Gastroesophageal sphincter (tissue), 3 donors: Measurements from ENCODE around the gene ZNF91.
"Not testable (repeated sequence)": the region's sequence is repeated elsewhere in the genome, so short reads cannot be mapped to it uniquely, and the experiment has no call there.

Experiments used
- EP300 ChIP-seq: sonication (generic); formaldehyde crosslinking; IDR thresholded peaks from one replicate; pipeline ENCODE4 v1.6.1; 2017; ENCODE audit warnings: antibody characterized with exemption, mild to moderate bottlenecking
- POLR2A ChIP-seq, 2 donors: fragments of 450-650 bp; IDR thresholded peaks; one replicate each; pipeline ENCODE4 v1.6.1; 2017; ENCODE audit warnings: antibody characterized with exemption in 2 of 2, mild to moderate bottlenecking in 2 of 2, moderate library complexity in 1 of 2
- POLR2AphosphoS5 ChIP-seq: sonication (generic); formaldehyde crosslinking; IDR thresholded peaks from one replicate; pipeline ENCODE4 v1.6.1; 2017; ENCODE audit warnings: antibody characterized with exemption
- TF ChIP-seq, protein P1 (sequence below), 4 experiments: fragments of 200-600 bp in 2 of 4; fragments of 450-650 bp in 2 of 4; sonication (generic) in 1 of 4; IDR thresholded peaks; one replicate each; pipeline ENCODE4 v1.5.1; 2017 to 2019; ENCODE audit warnings: antibody characterized with exemption in 4 of 4, mild to moderate bottlenecking in 2 of 4, moderate library complexity in 2 of 4

- not testable (repeated sequence) for TF ChIP-seq POLR2AphosphoS5; POLR2A (IDR thresholded peaks at IDR 0.05); EP300
- TF ChIP-seq, protein P1, sequence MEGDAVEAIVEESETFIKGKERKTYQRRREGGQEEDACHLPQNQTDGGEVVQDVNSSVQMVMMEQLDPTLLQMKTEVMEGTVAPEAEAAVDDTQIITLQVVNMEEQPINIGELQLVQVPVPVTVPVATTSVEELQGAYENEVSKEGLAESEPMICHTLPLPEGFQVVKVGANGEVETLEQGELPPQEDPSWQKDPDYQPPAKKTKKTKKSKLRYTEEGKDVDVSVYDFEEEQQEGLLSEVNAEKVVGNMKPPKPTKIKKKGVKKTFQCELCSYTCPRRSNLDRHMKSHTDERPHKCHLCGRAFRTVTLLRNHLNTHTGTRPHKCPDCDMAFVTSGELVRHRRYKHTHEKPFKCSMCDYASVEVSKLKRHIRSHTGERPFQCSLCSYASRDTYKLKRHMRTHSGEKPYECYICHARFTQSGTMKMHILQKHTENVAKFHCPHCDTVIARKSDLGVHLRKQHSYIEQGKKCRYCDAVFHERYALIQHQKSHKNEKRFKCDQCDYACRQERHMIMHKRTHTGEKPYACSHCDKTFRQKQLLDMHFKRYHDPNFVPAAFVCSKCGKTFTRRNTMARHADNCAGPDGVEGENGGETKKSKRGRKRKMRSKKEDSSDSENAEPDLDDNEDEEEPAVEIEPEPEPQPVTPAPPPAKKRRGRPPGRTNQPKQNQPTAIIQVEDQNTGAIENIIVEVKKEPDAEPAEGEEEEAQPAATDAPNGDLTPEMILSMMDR (IDR thresholded peaks at IDR 0.05): not testable (repeated sequence)
Measured at GRCh38 chr19:23419261-23419660, 24.0 kb upstream of the ZNF91 start.
